HepG2 (cell line): Measurements from ENCODE around the gene ISCA2. TPM values are rescaled to one million over a fixed set of nuclear protein-coding genes. Genes with fewer than 3 reads are reported as not detected.
A peak's percentile ranks its signal among the peaks of the same experiment; 100 is the strongest.

Experiments
- ASH2L ChIP-seq: fragments of 300-600, 200-600 bp; sonication (generic); IDR thresholded peaks from 2 replicates; pipeline ENCODE4 v1.7.0; 2017; ENCODE audit warnings: low read depth, mild to moderate bottlenecking, moderate library complexity, mixed read lengths, low read length; ENCODE audit not compliant: insufficient read length
- CAMTA2 ChIP-seq: sonication (generic); formaldehyde crosslinking; IDR thresholded peaks from 2 replicates; pipeline ENCODE4 v1.4.0; 2020; ENCODE audit warnings: mild to moderate bottlenecking, missing genetic modification reagents, borderline replicate concordance
- EED ChIP-seq: sonication (generic); formaldehyde crosslinking; IDR thresholded peaks from 2 replicates; pipeline ENCODE4 v1.5.0; 2020; ENCODE audit warnings: mild to moderate bottlenecking, missing genetic modification reagents
- ETV5 ChIP-seq: IDR thresholded peaks from 2 replicates; pipeline ENCODE4 v1.6.1; 2018; ENCODE audit warnings: missing biosample characterization, missing genetic modification reagents, inconsistent platforms, borderline replicate concordance
- KAT7 ChIP-seq: IDR thresholded peaks from 2 replicates; pipeline ENCODE4 v1.6.1; 2018; ENCODE audit warnings: borderline replicate concordance, missing compliant biosample characterization
- MAF1 ChIP-seq: sonication (generic); formaldehyde crosslinking; IDR thresholded peaks from 2 replicates; pipeline ENCODE4 v1.5.0; 2020; ENCODE audit warnings: missing genetic modification reagents, borderline replicate concordance
- TBX3 ChIP-seq: fragments of 450-650 bp; IDR thresholded peaks from 2 replicates; pipeline ENCODE4 v1.6.1; 2017; ENCODE audit warnings: antibody characterized with exemption, mild to moderate bottlenecking, inconsistent platforms, borderline replicate concordance
- ZFX ChIP-seq: sonication (generic); formaldehyde crosslinking; IDR thresholded peaks from 2 replicates; pipeline ENCODE4 v1.4.0; 2020; ENCODE audit warnings: mild to moderate bottlenecking, low read depth, missing genetic modification reagents, moderate library complexity
- ZNF354B ChIP-seq: sonication (generic); formaldehyde crosslinking; IDR thresholded peaks from 2 replicates; pipeline ENCODE4 v1.8.0; 2022; ENCODE audit warnings: mild to moderate bottlenecking, missing genetic modification reagents
- ZNF780A ChIP-seq: sonication (generic); formaldehyde crosslinking; IDR thresholded peaks from 2 replicates; pipeline ENCODE4 v1.8.0; 2022; ENCODE audit warnings: mild to moderate bottlenecking, missing genetic modification reagents, moderate library complexity
- polyA plus RNA-seq, 8 experiments: library from polyadenylated mRNA; depleted of rRNA in 3 of 8; stranded (reverse) in 7 of 8; unstranded in 1 of 8; fragments of >200 nt; fragmentation: Illumina TruSeq in 4 of 8; extraction: Trizol in 4 of 8; gene quantifications; 2 replicates each; pipeline versions ENCODE4 v1.2.1 to v1.2.3, GENCODE V29; 2011 to 2016; ENCODE audit warnings: low read depth in 4 of 8, missing spikeins in 1 of 8, mixed read lengths in 1 of 8; ENCODE audit not compliant: insufficient read depth in 1 of 8
- total RNA-seq, 5 experiments: library from RNA; depleted of rRNA; stranded (reverse); fragments of >200 nt; fragmentation: Illumina TruSeq; extraction: Trizol; gene quantifications; 2 replicates each; pipeline ENCODE4 v1.2.3, GENCODE V29; 2016; ENCODE audit warnings: low read depth in 1 of 5
- TF ChIP-seq, protein P1 (sequence below), 2 experiments: IDR thresholded peaks; 2 replicates each; pipeline ENCODE4 v1.6.1; 2011 to 2012; ENCODE audit warnings: low read length in 2 of 2, borderline replicate concordance in 1 of 2, low read depth in 1 of 2, mild to moderate bottlenecking in 1 of 2, moderate library complexity in 1 of 2
- TF ChIP-seq, protein P2 (sequence below): sonication (generic); formaldehyde crosslinking; IDR thresholded peaks from 2 replicates; pipeline ENCODE4 v1.5.0; 2020; ENCODE audit warnings: missing genetic modification reagents
- TF ChIP-seq, protein P3 (sequence below): sonication (generic); formaldehyde crosslinking; IDR thresholded peaks from 2 replicates; pipeline ENCODE4 v1.5.1; 2020; ENCODE audit warnings: mild to moderate bottlenecking, missing genetic modification reagents, moderate library complexity
- TF ChIP-seq, protein P4 (sequence below): sonication (generic); formaldehyde crosslinking; IDR thresholded peaks from 2 replicates; pipeline ENCODE4 v1.5.0; 2020; ENCODE audit warnings: mild to moderate bottlenecking, missing genetic modification reagents, borderline replicate concordance
- TF ChIP-seq, protein P5 (sequence below): sonication (generic); formaldehyde crosslinking; conservative IDR thresholded peaks from 2 replicates; pipeline ENCODE4 v1.4.0; 2020; ENCODE audit warnings: missing genetic modification reagents
- TF ChIP-seq, protein P6 (sequence below): sonication (generic); formaldehyde crosslinking; IDR thresholded peaks from 2 replicates; pipeline ENCODE4 v1.8.0; 2022; ENCODE audit warnings: mild to moderate bottlenecking, missing genetic modification reagents

Gene ISCA2
- total and polyA plus RNA-seq, 2 of the 13 experiments (the other 11 are each of a cell fraction or from before 2014, with no cell fraction given), result 32.1 to 43.4 TPM

DNA sequence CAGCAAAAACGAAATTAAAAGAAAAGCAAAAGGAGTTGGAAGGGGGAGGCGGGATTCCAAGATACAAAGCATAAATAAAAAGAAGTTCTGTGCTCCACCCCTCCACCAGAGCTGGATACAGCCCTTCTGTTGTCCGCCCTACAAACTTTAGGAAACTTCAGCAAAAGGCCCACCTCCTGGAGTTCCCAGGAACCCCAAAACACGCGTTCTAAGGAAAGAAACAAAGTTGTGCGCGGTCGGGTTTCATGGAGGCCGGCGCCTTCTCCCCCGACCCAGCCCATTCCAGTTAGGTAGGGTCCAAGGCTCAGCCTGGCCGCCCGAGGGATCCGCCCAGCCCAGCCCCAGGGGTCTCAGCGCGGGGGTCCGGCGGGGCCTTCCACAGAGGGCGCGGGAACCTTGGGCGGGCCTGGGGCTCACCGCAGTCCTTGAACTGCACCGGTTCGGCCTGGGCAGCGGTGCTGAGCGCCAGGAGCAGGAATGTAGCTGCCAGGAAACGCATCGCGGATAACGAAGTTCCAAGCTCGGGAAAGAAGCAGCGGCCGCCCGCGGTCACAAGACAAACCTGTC lies 706 bp upstream of the ISCA2 start, which contains the start of gene NPC2 (continued):
- TF ChIP-seq, protein P1, sequence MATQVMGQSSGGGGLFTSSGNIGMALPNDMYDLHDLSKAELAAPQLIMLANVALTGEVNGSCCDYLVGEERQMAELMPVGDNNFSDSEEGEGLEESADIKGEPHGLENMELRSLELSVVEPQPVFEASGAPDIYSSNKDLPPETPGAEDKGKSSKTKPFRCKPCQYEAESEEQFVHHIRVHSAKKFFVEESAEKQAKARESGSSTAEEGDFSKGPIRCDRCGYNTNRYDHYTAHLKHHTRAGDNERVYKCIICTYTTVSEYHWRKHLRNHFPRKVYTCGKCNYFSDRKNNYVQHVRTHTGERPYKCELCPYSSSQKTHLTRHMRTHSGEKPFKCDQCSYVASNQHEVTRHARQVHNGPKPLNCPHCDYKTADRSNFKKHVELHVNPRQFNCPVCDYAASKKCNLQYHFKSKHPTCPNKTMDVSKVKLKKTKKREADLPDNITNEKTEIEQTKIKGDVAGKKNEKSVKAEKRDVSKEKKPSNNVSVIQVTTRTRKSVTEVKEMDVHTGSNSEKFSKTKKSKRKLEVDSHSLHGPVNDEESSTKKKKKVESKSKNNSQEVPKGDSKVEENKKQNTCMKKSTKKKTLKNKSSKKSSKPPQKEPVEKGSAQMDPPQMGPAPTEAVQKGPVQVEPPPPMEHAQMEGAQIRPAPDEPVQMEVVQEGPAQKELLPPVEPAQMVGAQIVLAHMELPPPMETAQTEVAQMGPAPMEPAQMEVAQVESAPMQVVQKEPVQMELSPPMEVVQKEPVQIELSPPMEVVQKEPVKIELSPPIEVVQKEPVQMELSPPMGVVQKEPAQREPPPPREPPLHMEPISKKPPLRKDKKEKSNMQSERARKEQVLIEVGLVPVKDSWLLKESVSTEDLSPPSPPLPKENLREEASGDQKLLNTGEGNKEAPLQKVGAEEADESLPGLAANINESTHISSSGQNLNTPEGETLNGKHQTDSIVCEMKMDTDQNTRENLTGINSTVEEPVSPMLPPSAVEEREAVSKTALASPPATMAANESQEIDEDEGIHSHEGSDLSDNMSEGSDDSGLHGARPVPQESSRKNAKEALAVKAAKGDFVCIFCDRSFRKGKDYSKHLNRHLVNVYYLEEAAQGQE (IDR thresholded peaks at IDR 0.05; ENCODE audit: borderline replicate concordance in 1 of 2, low read depth in 1 of 2, low read length in 2 of 2), result no peak
- no peak for TF ChIP-seq TBX3
- no peak for TF ChIP-seq EED (CRISPR knock-in tag)
- TF ChIP-seq MAF1 (CRISPR knock-in tag), result no peak
- TF ChIP-seq ZNF780A (CRISPR knock-in tag), result no peak
- TF ChIP-seq, protein P2, sequence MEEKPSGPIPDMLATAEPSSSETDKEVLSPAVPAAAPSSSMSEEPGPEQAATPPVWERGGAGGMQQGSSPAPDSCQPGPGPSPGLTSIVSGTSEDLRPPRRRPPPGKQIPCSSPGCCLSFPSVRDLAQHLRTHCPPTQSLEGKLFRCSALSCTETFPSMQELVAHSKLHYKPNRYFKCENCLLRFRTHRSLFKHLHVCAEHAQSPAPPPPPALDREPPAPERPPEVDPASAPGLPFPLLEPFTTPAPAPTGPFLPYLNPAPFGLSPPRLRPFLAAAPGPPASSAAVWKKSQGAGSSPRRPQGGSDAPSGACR, result no peak
- peak; percentile 75 for TF ChIP-seq ZFX (CRISPR knock-in tag)
- TF ChIP-seq, protein P3, sequence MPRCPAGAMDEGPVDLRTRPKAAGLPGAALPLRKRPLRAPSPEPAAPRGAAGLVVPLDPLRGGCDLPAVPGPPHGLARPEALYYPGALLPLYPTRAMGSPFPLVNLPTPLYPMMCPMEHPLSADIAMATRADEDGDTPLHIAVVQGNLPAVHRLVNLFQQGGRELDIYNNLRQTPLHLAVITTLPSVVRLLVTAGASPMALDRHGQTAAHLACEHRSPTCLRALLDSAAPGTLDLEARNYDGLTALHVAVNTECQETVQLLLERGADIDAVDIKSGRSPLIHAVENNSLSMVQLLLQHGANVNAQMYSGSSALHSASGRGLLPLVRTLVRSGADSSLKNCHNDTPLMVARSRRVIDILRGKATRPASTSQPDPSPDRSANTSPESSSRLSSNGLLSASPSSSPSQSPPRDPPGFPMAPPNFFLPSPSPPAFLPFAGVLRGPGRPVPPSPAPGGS (CRISPR knock-in tag), result peak; percentile 53
- TF ChIP-seq ETV5 (CRISPR knock-in tag), result no peak
- TF ChIP-seq, protein P4, sequence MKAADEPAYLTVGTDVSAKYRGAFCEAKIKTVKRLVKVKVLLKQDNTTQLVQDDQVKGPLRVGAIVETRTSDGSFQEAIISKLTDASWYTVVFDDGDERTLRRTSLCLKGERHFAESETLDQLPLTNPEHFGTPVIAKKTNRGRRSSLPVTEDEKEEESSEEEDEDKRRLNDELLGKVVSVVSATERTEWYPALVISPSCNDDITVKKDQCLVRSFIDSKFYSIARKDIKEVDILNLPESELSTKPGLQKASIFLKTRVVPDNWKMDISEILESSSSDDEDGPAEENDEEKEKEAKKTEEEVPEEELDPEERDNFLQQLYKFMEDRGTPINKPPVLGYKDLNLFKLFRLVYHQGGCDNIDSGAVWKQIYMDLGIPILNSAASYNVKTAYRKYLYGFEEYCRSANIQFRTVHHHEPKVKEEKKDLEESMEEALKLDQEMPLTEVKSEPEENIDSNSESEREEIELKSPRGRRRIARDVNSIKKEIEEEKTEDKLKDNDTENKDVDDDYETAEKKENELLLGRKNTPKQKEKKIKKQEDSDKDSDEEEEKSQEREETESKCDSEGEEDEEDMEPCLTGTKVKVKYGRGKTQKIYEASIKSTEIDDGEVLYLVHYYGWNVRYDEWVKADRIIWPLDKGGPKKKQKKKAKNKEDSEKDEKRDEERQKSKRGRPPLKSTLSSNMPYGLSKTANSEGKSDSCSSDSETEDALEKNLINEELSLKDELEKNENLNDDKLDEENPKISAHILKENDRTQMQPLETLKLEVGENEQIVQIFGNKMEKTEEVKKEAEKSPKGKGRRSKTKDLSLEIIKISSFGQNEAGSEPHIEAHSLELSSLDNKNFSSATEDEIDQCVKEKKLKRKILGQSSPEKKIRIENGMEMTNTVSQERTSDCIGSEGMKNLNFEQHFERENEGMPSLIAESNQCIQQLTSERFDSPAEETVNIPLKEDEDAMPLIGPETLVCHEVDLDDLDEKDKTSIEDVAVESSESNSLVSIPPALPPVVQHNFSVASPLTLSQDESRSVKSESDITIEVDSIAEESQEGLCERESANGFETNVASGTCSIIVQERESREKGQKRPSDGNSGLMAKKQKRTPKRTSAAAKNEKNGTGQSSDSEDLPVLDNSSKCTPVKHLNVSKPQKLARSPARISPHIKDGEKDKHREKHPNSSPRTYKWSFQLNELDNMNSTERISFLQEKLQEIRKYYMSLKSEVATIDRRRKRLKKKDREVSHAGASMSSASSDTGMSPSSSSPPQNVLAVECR (CRISPR knock-in tag), result peak; percentile 78
- TF ChIP-seq ASH2L, result no peak
- TF ChIP-seq, protein P5, sequence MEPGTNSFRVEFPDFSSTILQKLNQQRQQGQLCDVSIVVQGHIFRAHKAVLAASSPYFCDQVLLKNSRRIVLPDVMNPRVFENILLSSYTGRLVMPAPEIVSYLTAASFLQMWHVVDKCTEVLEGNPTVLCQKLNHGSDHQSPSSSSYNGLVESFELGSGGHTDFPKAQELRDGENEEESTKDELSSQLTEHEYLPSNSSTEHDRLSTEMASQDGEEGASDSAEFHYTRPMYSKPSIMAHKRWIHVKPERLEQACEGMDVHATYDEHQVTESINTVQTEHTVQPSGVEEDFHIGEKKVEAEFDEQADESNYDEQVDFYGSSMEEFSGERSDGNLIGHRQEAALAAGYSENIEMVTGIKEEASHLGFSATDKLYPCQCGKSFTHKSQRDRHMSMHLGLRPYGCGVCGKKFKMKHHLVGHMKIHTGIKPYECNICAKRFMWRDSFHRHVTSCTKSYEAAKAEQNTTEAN (CRISPR knock-in tag), result no peak
- TF ChIP-seq KAT7 (CRISPR knock-in tag), result 0 out of 2 replicates have a peak, but pooled peaks have one; percentile 50
- TF ChIP-seq CAMTA2 (CRISPR knock-in tag), result no peak
- TF ChIP-seq ZNF354B (CRISPR knock-in tag), result no peak
- TF ChIP-seq, protein P6, sequence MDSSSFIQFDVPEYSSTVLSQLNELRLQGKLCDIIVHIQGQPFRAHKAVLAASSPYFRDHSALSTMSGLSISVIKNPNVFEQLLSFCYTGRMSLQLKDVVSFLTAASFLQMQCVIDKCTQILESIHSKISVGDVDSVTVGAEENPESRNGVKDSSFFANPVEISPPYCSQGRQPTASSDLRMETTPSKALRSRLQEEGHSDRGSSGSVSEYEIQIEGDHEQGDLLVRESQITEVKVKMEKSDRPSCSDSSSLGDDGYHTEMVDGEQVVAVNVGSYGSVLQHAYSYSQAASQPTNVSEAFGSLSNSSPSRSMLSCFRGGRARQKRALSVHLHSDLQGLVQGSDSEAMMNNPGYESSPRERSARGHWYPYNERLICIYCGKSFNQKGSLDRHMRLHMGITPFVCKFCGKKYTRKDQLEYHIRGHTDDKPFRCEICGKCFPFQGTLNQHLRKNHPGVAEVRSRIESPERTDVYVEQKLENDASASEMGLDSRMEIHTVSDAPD, result no peak
